ENCODE data around the gene HBQ1. TPM values are rescaled to one million over a fixed set of nuclear protein-coding genes. Genes with fewer than 3 reads are reported as not detected.

Gene HBQ1
- total RNA-seq, 1 donor from 2014 or later = 0.96 TPM

DNA sequence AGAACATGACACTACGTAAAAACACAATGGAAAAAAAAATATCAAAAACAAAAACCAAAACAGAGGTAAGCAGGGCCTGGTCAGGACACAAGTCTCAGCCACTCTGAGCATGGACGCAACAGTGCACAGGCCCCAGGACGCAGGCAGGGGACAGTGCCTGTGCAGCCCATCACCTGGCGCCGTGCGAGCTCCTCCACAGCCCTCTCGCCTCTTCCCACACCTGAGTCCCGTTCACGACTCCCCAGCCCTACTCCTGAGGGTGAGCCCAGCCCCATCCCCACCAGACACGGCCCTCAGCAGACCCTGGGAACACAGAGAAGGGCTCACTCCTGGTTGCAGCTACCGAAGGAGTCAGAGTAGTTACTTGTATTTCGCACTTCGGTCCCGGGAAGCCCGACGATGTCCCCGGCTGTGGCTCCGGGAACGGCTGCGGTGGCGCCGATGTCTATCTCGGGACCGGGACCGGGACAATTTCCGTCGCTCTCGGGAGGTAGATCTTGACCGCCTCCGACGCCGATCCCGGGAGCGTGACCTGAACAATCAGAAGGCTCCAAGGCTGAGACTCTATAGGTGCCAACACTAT is 9.4 kb downstream of the HBQ1 start:
- Histone ChIP-seq H3K4me3 (ENCODE audit: low read depth, low read length) (no peak overlapping the region), H3K36me3 (ENCODE audit: control insufficient read depth, insufficient read depth, low read length) (peaks cover 3% of the 10 kb centered on the region), H3K27me3 (ENCODE audit: control insufficient read depth, insufficient read depth, low read length) (no peaks in the 10 kb centered on the region)
- no peak for DNase-seq (ENCODE audit: low read depth)
- TF ChIP-seq, protein P1, sequence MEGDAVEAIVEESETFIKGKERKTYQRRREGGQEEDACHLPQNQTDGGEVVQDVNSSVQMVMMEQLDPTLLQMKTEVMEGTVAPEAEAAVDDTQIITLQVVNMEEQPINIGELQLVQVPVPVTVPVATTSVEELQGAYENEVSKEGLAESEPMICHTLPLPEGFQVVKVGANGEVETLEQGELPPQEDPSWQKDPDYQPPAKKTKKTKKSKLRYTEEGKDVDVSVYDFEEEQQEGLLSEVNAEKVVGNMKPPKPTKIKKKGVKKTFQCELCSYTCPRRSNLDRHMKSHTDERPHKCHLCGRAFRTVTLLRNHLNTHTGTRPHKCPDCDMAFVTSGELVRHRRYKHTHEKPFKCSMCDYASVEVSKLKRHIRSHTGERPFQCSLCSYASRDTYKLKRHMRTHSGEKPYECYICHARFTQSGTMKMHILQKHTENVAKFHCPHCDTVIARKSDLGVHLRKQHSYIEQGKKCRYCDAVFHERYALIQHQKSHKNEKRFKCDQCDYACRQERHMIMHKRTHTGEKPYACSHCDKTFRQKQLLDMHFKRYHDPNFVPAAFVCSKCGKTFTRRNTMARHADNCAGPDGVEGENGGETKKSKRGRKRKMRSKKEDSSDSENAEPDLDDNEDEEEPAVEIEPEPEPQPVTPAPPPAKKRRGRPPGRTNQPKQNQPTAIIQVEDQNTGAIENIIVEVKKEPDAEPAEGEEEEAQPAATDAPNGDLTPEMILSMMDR (IDR thresholded peaks at IDR 0.05; ENCODE audit: insufficient read depth, low read length, poor library complexity, severe bottlenecking) = no peak

DNA sequence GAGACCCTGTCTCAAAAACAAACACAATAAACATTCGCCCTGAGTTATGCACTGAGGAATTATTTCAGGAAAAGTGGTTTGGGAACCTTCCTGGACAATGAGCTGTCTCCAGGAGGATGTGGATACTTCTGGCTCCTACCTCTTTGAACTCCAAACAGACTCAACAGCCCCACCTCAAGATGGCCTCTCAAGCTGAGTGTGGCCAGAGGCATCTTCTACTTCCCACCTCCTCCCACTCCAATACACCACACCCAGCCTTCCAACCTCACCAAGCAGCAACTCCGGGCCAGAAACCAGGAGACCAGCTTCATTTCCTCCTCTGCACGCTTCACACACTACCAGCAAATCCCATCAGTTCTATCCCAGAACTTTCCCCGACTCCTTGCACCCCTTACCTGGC is 11.6 kb downstream of the HBQ1 start:
- TF ChIP-seq, protein P1 (IDR thresholded peaks at IDR 0.05; ENCODE audit: insufficient read depth, low read length, poor library complexity, severe bottlenecking) = no peak
- Histone ChIP-seq H3K4me3 (ENCODE audit: low read depth, low read length) (no peak overlapping the region), H3K36me3 (ENCODE audit: control insufficient read depth, insufficient read depth, low read length) (peaks cover 4% of the 10 kb centered on the region), H3K27me3 (ENCODE audit: control insufficient read depth, insufficient read depth, low read length) (no peaks in the 10 kb centered on the region)
- no peak for DNase-seq (ENCODE audit: low read depth)

DNA sequence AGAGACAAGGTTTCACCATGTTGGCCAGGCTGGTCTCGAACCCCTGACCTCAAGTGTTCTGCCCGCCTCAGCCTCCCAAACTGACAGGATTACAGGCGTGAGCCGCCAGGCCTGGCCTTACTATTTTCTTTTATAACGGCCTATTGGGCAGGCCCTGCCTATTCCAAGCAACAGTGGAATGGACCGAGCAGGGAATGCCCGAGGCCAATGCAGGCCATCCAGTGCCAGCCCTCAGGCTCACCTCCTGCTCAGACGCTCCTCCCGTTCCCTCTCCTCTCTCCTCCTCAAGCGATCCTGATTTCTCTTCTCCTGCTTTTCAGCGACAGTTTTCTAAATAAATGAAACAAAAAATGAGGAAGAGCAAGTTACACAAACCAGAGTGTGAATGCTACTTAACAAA is 12.4 kb downstream of the HBQ1 start:
- Histone ChIP-seq H3K36me3 (ENCODE audit: control insufficient read depth, insufficient read depth, low read length) (peaks cover 7% of the 10 kb centered on the region), H3K27me3 (ENCODE audit: control insufficient read depth, insufficient read depth, low read length) (no peaks in the 10 kb centered on the region), H3K4me3 (ENCODE audit: low read depth, low read length) (no peak overlapping the region)
- TF ChIP-seq, protein P1 (IDR thresholded peaks at IDR 0.05; ENCODE audit: insufficient read depth, low read length, poor library complexity, severe bottlenecking) = no peak
- DNase-seq (ENCODE audit: low read depth) = no peak

DNA sequence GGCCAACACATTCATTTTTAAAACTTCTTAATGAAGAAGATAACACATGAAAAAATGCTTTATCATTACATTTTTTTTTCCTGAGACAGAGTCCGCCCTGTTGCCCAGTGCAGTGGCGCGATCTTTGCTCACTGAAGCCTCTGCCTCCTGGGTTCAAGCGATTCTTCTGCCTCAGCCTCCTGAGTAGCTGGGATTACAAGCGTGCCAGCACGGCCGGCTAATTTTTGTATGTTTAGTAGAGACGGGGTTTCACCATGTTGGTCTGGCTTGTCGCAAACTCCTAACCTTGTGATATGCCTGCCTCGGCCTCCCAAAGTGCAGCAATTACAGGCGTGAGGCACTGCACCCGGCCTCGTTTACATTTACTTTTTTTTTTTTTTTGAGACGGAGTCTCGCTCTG is 13.2 kb downstream of the HBQ1 start:
- DNase-seq (ENCODE audit: low read depth) = no peak
- TF ChIP-seq, protein P1 (IDR thresholded peaks at IDR 0.05; ENCODE audit: insufficient read depth, low read length, poor library complexity, severe bottlenecking) = no peak
- Histone ChIP-seq H3K36me3 (ENCODE audit: control insufficient read depth, insufficient read depth, low read length) (peaks cover 7% of the 10 kb centered on the region), H3K27me3 (ENCODE audit: control insufficient read depth, insufficient read depth, low read length) (no peaks in the 10 kb centered on the region), H3K4me3 (ENCODE audit: low read depth, low read length) (no peak overlapping the region)

DNA sequence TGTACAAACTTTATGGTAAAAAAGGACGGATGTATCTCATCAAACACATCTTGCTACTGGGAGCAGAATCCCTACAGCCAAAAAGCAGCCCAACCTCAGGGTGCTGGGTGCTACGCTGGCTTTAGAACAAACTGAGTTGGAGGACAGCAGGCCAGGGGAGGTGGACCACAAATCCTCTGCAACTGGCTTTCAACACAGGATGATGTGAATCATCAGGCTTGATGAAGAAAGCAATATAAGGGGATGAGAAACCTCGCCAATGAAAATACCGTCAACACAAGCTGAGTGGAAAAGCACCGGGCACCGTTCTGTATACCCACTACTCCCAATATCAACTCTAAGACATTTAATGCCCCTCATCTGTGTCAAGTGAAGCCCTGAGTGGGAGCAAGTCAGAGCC is 14.3 kb downstream of the HBQ1 start:
- Histone ChIP-seq H3K27me3 (ENCODE audit: control insufficient read depth, insufficient read depth, low read length) (no peaks in the 10 kb centered on the region), H3K36me3 (ENCODE audit: control insufficient read depth, insufficient read depth, low read length) (peaks cover 7% of the 10 kb centered on the region), H3K4me3 (ENCODE audit: low read depth, low read length) (no peak overlapping the region)
- TF ChIP-seq, protein P1 (IDR thresholded peaks at IDR 0.05; ENCODE audit: insufficient read depth, low read length, poor library complexity, severe bottlenecking) = no peak
- DNase-seq (ENCODE audit: low read depth) = no peak

DNA sequence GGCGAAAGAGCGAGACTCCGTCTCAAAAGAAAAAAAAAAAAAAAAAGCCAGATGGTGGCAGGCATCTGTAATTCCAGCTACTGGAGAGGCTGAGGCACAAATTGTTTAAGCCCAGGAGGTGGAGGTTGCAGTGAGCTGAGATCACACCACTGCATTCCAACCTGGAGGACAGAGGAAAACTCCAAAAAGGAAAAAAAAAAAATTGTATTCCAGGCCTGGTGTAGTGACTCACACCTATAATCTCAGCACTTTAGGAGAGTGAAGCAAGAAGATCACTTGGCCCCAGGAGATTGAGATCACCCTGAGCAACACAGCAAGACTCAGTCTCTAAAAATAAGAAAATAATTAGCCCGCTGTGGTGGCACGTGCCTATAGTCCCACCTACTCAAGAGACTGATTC is 20.1 kb downstream of the HBQ1 start:
- peak; percentile 38 for DNase-seq (ENCODE audit: low read depth)
- no peaks in the 10 kb centered on the region for H3K27me3 ChIP-seq (ENCODE audit: control insufficient read depth, insufficient read depth, low read length)
- H3K4me3 ChIP-seq (ENCODE audit: low read depth, low read length) = no peak overlapping the region
- H3K36me3 ChIP-seq (ENCODE audit: control insufficient read depth, insufficient read depth, low read length) = peaks cover 3% of the 10 kb centered on the region
- TF ChIP-seq, protein P1 (IDR thresholded peaks at IDR 0.05; ENCODE audit: insufficient read depth, low read length, poor library complexity, severe bottlenecking) = no peak
